ENCODE measurements around the gene GNAL.

DNA sequence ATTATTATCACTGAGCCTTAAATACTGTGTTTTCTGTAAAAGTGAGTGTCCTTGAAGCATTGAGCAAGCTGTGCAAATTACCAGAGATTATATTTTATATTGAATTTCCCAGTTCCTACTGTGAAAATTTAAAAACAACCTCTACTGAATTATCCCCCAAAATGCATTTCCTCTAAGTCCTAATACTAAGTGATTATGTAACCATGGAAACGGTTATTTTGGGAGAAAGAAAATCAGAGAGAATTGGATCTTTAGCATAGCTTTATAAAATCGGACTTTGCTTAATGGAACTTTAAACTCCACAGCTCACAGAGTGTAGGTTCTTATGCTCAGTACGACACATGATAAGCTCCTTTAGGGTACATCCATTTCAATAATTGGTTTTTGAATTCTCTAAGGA, 142.9 kb downstream of the GNAL start:
- TF ChIP-seq, protein P1, sequence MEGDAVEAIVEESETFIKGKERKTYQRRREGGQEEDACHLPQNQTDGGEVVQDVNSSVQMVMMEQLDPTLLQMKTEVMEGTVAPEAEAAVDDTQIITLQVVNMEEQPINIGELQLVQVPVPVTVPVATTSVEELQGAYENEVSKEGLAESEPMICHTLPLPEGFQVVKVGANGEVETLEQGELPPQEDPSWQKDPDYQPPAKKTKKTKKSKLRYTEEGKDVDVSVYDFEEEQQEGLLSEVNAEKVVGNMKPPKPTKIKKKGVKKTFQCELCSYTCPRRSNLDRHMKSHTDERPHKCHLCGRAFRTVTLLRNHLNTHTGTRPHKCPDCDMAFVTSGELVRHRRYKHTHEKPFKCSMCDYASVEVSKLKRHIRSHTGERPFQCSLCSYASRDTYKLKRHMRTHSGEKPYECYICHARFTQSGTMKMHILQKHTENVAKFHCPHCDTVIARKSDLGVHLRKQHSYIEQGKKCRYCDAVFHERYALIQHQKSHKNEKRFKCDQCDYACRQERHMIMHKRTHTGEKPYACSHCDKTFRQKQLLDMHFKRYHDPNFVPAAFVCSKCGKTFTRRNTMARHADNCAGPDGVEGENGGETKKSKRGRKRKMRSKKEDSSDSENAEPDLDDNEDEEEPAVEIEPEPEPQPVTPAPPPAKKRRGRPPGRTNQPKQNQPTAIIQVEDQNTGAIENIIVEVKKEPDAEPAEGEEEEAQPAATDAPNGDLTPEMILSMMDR (IDR thresholded peaks at IDR 0.05), result no peak
- TF ChIP-seq POLR2A (IDR thresholded peaks at IDR 0.05; ENCODE audit: low read depth) (no peak), POLR2AphosphoS5 (IDR thresholded peaks at IDR 0.05) (no peak), EP300 (IDR thresholded peaks at IDR 0.05) (no peak)
